Fibroblast of lung (primary cell): ENCODE results near the gene RERE.

Source experiments
- EZH2 ChIP-seq: IDR thresholded peaks from 2 replicates; pipeline ENCODE4 v1.5.1; 2012; ENCODE audit warnings: low read length, control low read depth, mild to moderate bottlenecking; ENCODE audit errors: missing control alignments
- TF ChIP-seq, protein P1 (sequence below), 2 donors: IDR thresholded peaks in 1 of 2; conservative IDR thresholded peaks in 1 of 2; 1 replicate in 1 of 2; 2 replicates in 1 of 2; pipeline ENCODE4 v1.5.1; 2011 to 2012; ENCODE audit warnings: low read length in 2 of 2, control low read depth in 1 of 2, inconsistent platforms in 1 of 2, low read depth in 1 of 2, mild to moderate bottlenecking in 1 of 2

DNA sequence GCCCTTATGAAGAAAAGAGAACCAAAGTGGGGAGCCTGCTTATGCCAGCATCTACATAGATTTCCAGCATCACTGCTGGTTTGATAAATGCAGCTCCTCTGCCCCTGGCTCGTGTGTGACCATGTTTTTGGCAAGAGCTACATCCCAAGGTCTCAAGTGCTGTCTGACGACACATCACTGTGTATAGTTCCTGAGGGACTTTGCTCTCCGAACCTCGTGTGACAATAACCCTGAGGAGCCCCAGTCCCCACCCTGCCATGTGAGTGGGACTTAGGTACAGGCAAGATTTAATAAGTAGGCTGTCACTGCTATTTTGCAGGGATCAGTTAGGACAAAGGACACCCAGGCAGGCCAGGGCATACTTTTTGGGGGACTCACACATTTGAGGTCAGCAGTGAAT lies 28.8 kb upstream of the RERE start:
- TF ChIP-seq, protein P1, sequence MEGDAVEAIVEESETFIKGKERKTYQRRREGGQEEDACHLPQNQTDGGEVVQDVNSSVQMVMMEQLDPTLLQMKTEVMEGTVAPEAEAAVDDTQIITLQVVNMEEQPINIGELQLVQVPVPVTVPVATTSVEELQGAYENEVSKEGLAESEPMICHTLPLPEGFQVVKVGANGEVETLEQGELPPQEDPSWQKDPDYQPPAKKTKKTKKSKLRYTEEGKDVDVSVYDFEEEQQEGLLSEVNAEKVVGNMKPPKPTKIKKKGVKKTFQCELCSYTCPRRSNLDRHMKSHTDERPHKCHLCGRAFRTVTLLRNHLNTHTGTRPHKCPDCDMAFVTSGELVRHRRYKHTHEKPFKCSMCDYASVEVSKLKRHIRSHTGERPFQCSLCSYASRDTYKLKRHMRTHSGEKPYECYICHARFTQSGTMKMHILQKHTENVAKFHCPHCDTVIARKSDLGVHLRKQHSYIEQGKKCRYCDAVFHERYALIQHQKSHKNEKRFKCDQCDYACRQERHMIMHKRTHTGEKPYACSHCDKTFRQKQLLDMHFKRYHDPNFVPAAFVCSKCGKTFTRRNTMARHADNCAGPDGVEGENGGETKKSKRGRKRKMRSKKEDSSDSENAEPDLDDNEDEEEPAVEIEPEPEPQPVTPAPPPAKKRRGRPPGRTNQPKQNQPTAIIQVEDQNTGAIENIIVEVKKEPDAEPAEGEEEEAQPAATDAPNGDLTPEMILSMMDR (conservative IDR thresholded peaks at IDR 0.05 in 1 of 2, IDR thresholded peaks at IDR 0.05 in 1 of 2; ENCODE audit: low read depth in 1 of 2, low read length in 2 of 2), result no peak
- no peak for TF ChIP-seq EZH2
